Upper lobe of right lung (tissue), 1 donor: ENCODE data around the gene FMO1. TPM values are rescaled to one million over a fixed set of nuclear protein-coding genes. Genes with fewer than 3 reads are reported as not detected.

ENCODE experiments used
- ATAC-seq: fragments of 200-7000 bp; cut with Tn5 transposase; one replicate; pipeline ENCODE4 v1.9.1; 2020; ENCODE audit warnings: mild to moderate bottlenecking, moderate library complexity
- DNase-seq: peaks from one replicate; pipeline ENCODE4 v3.0.0-alpha.2; 2020
- H3K27ac ChIP-seq: fragments of 200-600 bp; one replicate; pipeline ENCODE4 v1.8.0; 2022
- H3K27me3 ChIP-seq: fragments of 200-600 bp; one replicate; pipeline ENCODE4 v1.8.0; 2022; ENCODE audit warnings: mild to moderate bottlenecking
- H3K36me3 ChIP-seq: fragments of 200-600 bp; one replicate; pipeline ENCODE4 v1.8.0; 2022
- H3K4me1 ChIP-seq: fragments of 200-600 bp; one replicate; pipeline ENCODE4 v1.8.0; 2022
- H3K4me3 ChIP-seq: fragments of 200-600 bp; one replicate; pipeline ENCODE4 v1.8.0; 2022; ENCODE audit warnings: mild to moderate bottlenecking
- H3K9me3 ChIP-seq: fragments of 200-600 bp; one replicate; pipeline ENCODE4 v1.8.0; 2022
- intact Hi-C: fragments of 100-400 bp; cut with DNase I; formaldehyde crosslinking; loops from one replicate; pipeline ENCODE4 v1.11.0; 2022
- total RNA-seq: library from RNA; stranded (reverse); fragmentation: NEBNext Ultra II Directional; extraction: Animal tissue kit (Norgen Biotek cat#: 25700); gene quantifications from one replicate; pipeline ENCODE4 v1.2.1, GENCODE V29; 2021
- TF ChIP-seq, protein P1 (sequence below): fragments of 200-600 bp; IDR thresholded peaks from one replicate; pipeline ENCODE4 v1.8.0; 2022; ENCODE audit warnings: antibody characterized with exemption
- donor health status: DM: no; HTN: yes; CAD: no; lungs with severe emphysema.

Gene FMO1
- total RNA-seq, 1 donor from 2014 or later = 1.3 TPM

DNA sequence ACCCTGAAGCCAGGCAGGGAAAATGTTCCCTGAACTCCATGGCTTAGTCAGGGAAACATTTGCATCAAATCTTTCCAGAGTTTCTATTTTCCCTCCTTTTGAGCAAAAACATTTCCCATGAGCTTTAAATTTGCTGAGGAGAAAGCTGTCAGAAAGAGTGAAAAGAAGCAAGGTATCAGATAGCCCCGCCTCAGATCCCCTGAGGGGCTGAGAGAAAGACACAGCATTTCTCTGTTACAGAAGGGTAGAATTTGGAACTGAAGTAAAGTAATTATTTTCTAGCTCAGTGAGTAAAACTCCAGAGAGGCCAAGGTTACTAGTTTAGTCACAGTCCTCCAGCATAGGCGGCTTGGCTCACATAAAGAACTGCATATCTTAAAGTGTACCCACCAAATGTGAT, 10.6 kb downstream of the FMO1 start:
- Histone ChIP-seq H3K27me3 (no peaks in the 10 kb centered on the region), H3K27ac (no peak overlapping the region), H3K9me3 (no peaks in the 10 kb centered on the region), H3K4me3 (no peak overlapping the region), H3K4me1 (peaks cover 5% of the 10 kb centered on the region), H3K36me3 (no peaks in the 10 kb centered on the region)
- no peak for ATAC-seq
- TF ChIP-seq, protein P1, sequence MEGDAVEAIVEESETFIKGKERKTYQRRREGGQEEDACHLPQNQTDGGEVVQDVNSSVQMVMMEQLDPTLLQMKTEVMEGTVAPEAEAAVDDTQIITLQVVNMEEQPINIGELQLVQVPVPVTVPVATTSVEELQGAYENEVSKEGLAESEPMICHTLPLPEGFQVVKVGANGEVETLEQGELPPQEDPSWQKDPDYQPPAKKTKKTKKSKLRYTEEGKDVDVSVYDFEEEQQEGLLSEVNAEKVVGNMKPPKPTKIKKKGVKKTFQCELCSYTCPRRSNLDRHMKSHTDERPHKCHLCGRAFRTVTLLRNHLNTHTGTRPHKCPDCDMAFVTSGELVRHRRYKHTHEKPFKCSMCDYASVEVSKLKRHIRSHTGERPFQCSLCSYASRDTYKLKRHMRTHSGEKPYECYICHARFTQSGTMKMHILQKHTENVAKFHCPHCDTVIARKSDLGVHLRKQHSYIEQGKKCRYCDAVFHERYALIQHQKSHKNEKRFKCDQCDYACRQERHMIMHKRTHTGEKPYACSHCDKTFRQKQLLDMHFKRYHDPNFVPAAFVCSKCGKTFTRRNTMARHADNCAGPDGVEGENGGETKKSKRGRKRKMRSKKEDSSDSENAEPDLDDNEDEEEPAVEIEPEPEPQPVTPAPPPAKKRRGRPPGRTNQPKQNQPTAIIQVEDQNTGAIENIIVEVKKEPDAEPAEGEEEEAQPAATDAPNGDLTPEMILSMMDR = no peak
- DNase-seq = no peak
- intact Hi-C loops = no loop called here

DNA sequence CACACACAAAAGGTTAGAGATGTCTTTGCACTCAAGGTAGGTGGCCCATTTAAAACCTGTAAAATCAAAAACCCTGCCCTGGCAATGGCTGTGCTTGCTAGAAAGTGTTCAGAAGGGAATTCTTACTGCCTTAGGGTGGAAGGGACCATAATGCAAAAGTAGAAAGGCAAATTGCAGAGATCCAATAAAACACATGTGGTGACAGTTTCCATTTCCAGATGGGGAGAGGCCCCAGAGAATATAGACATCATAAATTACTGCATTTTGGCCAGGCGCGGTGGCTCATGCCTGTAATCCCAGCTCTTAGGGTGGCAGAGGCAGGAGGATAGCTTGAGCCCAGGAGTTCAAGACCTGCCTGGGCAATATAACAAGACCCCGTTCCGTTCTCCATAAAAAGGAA, 13.0 kb downstream of the FMO1 start:
- no peak for ATAC-seq
- Histone ChIP-seq H3K4me1 (peaks cover 5% of the 10 kb centered on the region), H3K4me3 (no peak overlapping the region), H3K27me3 (no peaks in the 10 kb centered on the region), H3K9me3 (no peaks in the 10 kb centered on the region), H3K27ac (no peak overlapping the region), H3K36me3 (no peaks in the 10 kb centered on the region)
- DNase-seq = no peak
- TF ChIP-seq, protein P1 = no peak
- intact Hi-C loops = no loop called here

DNA sequence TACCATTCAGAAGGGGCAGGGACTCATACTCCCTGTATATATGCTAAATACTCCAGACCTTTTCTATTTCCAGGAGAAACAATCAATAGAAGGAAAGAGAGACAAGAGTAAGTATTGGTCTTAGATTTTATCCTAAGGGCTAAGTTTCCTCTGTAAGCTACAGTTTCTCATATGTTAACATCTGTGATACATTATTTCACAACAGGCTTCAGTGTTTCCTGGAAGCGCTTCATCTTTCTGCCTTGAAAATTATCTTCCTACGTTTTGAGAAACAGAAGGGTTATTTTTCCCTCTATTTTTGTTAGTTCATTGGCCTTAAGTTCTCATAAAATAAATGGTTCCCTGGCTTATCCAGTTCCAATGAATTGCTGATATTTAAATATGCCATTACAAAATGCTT, 15.6 kb downstream of the FMO1 start:
- TF ChIP-seq, protein P1 = no peak
- intact Hi-C loops = no loop called here
- ATAC-seq = no peak
- DNase-seq = no peak
- H3K4me3 ChIP-seq = no peak overlapping the region
- no peak overlapping the region for H3K27ac ChIP-seq
- no peaks in the 10 kb centered on the region for H3K36me3 ChIP-seq
- no peaks in the 10 kb centered on the region for H3K4me1 ChIP-seq
- H3K27me3 ChIP-seq = no peaks in the 10 kb centered on the region
- H3K9me3 ChIP-seq = no peaks in the 10 kb centered on the region

DNA sequence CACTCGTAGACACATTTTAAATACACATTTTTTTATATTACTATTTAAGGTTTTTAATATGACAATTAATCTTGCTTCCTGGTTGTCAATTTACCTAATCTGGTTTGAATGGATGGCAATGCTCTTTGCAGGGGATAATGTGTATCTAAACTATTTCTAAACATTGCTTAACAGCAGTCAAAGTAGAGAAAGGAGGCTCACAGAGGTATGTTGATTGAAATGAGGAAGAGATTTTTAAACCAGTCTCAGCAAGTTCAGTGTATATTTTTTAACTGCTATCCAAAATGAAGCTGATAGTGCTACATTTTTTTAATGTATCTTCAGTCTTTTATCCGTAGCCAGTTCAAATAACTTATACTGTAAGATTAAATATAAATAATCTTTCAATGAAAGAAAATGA, 17.4 kb downstream of the FMO1 start:
- no peaks in the 10 kb centered on the region for H3K36me3 ChIP-seq
- no peaks in the 10 kb centered on the region for H3K4me1 ChIP-seq
- no peak overlapping the region for H3K27ac ChIP-seq
- ATAC-seq (no peak), DNase-seq (no peak)
- no peaks in the 10 kb centered on the region for H3K9me3 ChIP-seq
- TF ChIP-seq, protein P1 = no peak
- H3K27me3 ChIP-seq = no peaks in the 10 kb centered on the region
- no peak overlapping the region for H3K4me3 ChIP-seq
- intact Hi-C loops = no loop called here

DNA sequence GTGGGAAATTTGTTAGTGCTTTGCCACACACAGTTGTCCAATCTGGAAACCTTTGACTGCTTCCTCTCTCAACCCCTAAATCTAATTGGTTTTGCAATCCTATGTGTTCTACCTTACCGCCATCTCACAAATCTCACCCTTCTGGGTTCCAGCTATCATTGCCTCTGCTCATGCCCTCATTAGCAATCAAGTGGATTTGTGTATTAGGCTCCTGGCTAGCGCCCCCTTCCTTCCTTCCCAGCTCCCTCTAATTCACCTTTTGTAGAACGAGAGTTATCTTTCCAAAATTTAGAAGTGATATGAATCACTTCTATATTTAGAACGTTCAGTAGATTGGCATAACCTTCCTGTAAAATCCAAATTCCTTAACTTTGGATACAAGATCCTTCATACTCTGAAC, 18.6 kb downstream of the FMO1 start:
- no peaks in the 10 kb centered on the region for H3K36me3 ChIP-seq
- DNase-seq (no peak), ATAC-seq (no peak)
- no peaks in the 10 kb centered on the region for H3K9me3 ChIP-seq
- TF ChIP-seq, protein P1 = no peak
- H3K4me1 ChIP-seq = no peaks in the 10 kb centered on the region
- no peaks in the 10 kb centered on the region for H3K27me3 ChIP-seq
- intact Hi-C loops = no loop called here
- H3K4me3 ChIP-seq = no peak overlapping the region
- no peak overlapping the region for H3K27ac ChIP-seq

DNA sequence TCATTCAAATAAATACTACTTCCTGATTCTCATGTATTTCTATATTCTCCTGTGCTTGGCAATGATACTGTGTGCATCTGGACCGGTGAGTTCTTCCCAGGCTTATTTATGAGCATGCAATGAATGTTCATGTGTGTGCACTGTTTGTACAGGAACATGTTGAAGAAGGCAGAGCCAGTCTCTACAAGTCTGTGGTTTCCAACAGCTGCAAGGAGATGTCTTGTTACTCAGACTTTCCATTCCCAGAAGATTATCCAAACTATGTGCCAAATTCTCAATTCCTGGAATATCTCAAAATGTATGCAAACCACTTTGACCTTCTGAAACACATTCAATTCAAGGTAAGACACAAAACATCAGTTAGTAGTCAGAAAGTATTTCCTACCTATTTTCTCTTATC, 19.1 kb downstream of the FMO1 start:
- H3K4me3 ChIP-seq = no peak overlapping the region
- intact Hi-C loops = no loop called here
- no peaks in the 10 kb centered on the region for H3K9me3 ChIP-seq
- no peaks in the 10 kb centered on the region for H3K4me1 ChIP-seq
- DNase-seq (no peak), ATAC-seq (no peak)
- no peak overlapping the region for H3K27ac ChIP-seq
- TF ChIP-seq, protein P1 = no peak
- H3K27me3 ChIP-seq = no peaks in the 10 kb centered on the region
- H3K36me3 ChIP-seq = no peaks in the 10 kb centered on the region
